HEK293 (cell line): ENCODE data around the gene NFKBIL1.
A peak's percentile ranks its signal among the peaks of the same experiment; 100 is the strongest.
"Not testable (repeated sequence)": the region's sequence is repeated elsewhere in the genome, so short reads cannot be mapped to it uniquely, and the experiment has no call there.

Experiments used
- CTCF ChIA-PET: fragments of 350-600 bp; formaldehyde crosslinking; extraction: SDS; loops from one replicate; lab custom pipeline; 2021; ENCODE audit warnings: antibody characterized with exemption; lab: Yijun Ruan, JAX
- POLR2A ChIA-PET: fragments of 300-600 bp; formaldehyde crosslinking; extraction: SDS; loops from one replicate; lab custom pipeline; 2020; ENCODE audit warnings: antibody characterized with exemption, inconsistent platforms; lab: Yijun Ruan, JAX
- H3K27ac ChIP-seq: fragments of 200-500 bp; sonication (Bioruptor generic); 2 replicates; pipeline ENCODE4 v1.5.1; 2014; ENCODE audit warnings: low read depth, low read length, control low read depth, inconsistent platforms; ENCODE audit errors: extremely low read depth
- H3K36me3 ChIP-seq, 2 experiments: fragments of 200-500 bp in 1 of 2; sonication (Bioruptor generic) in 1 of 2; 1 replicate in 1 of 2; 2 replicates in 1 of 2; pipeline ENCODE4 v1.5.1; 2014 to 2017; ENCODE audit warnings: inconsistent platforms in 2 of 2, low read length in 2 of 2; ENCODE audit not compliant: control insufficient read depth in 2 of 2, insufficient read depth in 1 of 2
- H3K4me1 ChIP-seq: fragments of 200-500 bp; sonication (Bioruptor generic); 2 replicates; pipeline ENCODE4 v1.5.1; 2014; ENCODE audit warnings: mild to moderate bottlenecking, low read length, inconsistent platforms; ENCODE audit not compliant: control insufficient read depth, insufficient read depth
- H3K4me3 ChIP-seq: 2 replicates; pipeline ENCODE4 v1.5.1; 2011; ENCODE audit warnings: low read depth, mild to moderate bottlenecking, control low read depth, low read length, moderate library complexity
- H3K9me3 ChIP-seq: fragments of 200-500 bp; sonication (Bioruptor generic); 2 replicates; pipeline ENCODE4 v1.5.1; 2014; ENCODE audit warnings: low read depth, low read length, inconsistent platforms; ENCODE audit not compliant: control insufficient read depth, insufficient read depth
- KLF8 ChIP-seq: fragments of 450-650 bp; formaldehyde crosslinking; IDR thresholded peaks from 2 replicates; pipeline ENCODE4 v1.5.1; 2016; ENCODE audit warnings: missing biosample characterization, missing genetic modification characterization
- ZNF600 ChIP-seq: fragments of 450-650 bp; formaldehyde crosslinking; IDR thresholded peaks from 2 replicates; pipeline ENCODE4 v1.5.1; 2016; ENCODE audit warnings: missing biosample characterization, missing genetic modification characterization
- ZNF654 ChIP-seq: fragments of 450-650 bp; formaldehyde crosslinking; IDR thresholded peaks from 2 replicates; pipeline ENCODE4 v1.5.1; 2016; ENCODE audit warnings: low read depth, missing biosample characterization, missing genetic modification characterization
- ZNF664 ChIP-seq: fragments of 450-650 bp; formaldehyde crosslinking; IDR thresholded peaks from 2 replicates; pipeline ENCODE4 v1.5.1; 2016; ENCODE audit warnings: missing biosample characterization, missing genetic modification characterization
- TF ChIP-seq, protein P1 (sequence below): fragments of 450-650 bp; formaldehyde crosslinking; IDR thresholded peaks from 2 replicates; pipeline ENCODE4 v1.5.1; 2016; ENCODE audit warnings: missing biosample characterization, missing genetic modification characterization
- TF ChIP-seq, protein P2 (sequence below): fragments of 450-650 bp; formaldehyde crosslinking; IDR thresholded peaks from 2 replicates; pipeline ENCODE4 v1.5.1; 2016; ENCODE audit warnings: missing biosample characterization, missing genetic modification characterization
- TF ChIP-seq, protein P3 (sequence below): fragments of 450-650 bp; formaldehyde crosslinking; conservative IDR thresholded peaks from 2 replicates; pipeline ENCODE4 v1.5.1; 2016; ENCODE audit warnings: low read depth, missing biosample characterization, missing genetic modification characterization
- TF ChIP-seq, protein P4 (sequence below): fragments of 450-650 bp; formaldehyde crosslinking; IDR thresholded peaks from 2 replicates; pipeline ENCODE4 v1.5.0; 2017; ENCODE audit warnings: missing biosample characterization, missing genetic modification characterization, borderline replicate concordance
- TF ChIP-seq, protein P5 (sequence below): fragments of 450-650 bp; formaldehyde crosslinking; IDR thresholded peaks from 2 replicates; pipeline ENCODE4 v1.5.1; 2017; ENCODE audit warnings: missing biosample characterization, missing genetic modification characterization

Gene NFKBIL1

DNA sequence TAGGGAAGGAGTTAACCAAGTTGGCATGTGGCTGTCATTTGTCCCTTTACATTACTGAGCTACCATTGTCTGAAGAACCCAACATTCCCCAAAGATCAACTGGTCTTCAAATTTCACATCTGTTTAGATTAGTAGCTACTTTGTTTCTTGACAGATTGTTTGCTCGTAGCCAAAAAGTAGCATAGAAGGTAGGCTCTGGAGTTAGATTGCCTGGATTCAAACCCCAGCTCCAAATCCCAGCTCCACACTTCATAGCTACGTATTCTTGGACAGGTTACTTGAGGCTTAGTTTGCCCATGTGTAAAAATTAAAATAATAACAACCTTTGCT, 1.1 kb downstream of the NFKBIL1 start:
- TF ChIP-seq, protein P1, sequence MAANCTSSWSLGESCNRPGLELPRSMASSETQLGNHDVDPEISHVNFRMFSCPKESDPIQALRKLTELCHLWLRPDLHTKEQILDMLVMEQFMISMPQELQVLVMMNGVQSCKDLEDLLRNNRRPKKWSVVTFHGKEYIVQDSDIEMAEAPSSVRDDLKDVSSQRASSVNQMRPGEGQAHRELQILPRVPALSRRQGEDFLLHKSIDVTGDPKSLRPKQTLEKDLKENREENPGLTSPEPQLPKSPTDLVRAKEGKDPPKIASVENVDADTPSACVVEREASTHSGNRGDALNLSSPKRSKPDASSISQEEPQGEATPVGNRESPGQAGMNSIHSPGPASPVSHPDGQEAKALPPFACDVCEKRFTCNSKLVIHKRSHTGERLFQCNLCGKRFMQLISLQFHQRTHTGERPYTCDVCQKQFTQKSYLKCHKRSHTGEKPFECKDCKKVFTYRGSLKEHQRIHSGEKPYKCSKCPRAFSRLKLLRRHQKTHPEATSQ (tag by site-specific recombination): no peak
- TF ChIP-seq ZNF664 (tag by site-specific recombination): peak; percentile 94
- TF ChIP-seq, all 188 proteins: peak for 1
- ChIA-PET POLR2A (interaction anchor here (0.6 to 2.5 kb wide), 11 partner anchors 16 to 590 kb away, joined by 3 to 15 read pairs (median 3); partner anchors contain the start of genes C6orf47, HSPA1A, HSPA1B and HSPA1L), CTCF (interaction anchor here (0.6 to 13.9 kb wide), 7 partner anchors 9 to 573 kb away, joined by 3 to 431 read pairs (median 4); partner anchors contain the start of genes LST1, LTB and NCR3)
- peaks cover 2% of the 10 kb centered on the region; the same call in 1 of the 2 replicates for H3K4me1 ChIP-seq
- no peaks in the 10 kb centered on the region for H3K9me3 ChIP-seq
- H3K36me3 ChIP-seq: peaks cover 29 to 46% of the 10 kb centered on the region in 2 experiments; a peak in 2 of 3 replicates
- H3K4me3 ChIP-seq: no peak overlapping the region; the same call in 1 of the 2 replicates
- no peak overlapping the region; the same call in 1 of the 2 replicates for H3K27ac ChIP-seq

DNA sequence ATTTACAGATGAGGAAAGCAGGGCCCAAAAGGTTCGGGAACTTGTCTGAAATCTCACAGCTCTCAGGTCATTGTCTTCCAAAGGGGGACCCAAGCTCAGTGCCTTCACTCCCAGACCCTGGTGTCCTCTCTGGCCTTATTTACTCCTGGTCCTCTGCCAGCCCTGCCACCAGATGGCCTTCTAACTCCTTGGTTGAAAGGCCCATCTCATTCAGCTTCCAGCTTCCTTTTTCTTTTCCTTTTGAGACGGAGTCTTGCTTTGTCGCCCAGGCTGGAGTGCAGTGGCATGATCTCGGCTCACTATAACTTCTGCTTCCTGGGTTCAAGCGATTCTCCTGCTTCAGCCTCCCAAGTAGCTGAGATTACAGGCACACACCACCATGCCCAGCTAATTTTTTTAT, 4.0 kb downstream of the NFKBIL1 start:
- not testable (repeated sequence) for H3K9me3 ChIP-seq, H3K4me3 ChIP-seq, H3K4me1 ChIP-seq, H3K27ac ChIP-seq
- peaks cover 44 to 65% of the 10 kb centered on the region in 2 experiments; a peak in 2 of 3 replicates for H3K36me3 ChIP-seq
- TF ChIP-seq ZNF654 (tag by site-specific recombination): peak; percentile 58
- peak; percentile 27; the same call in 1 of the 2 replicates for TF ChIP-seq ZNF600 (tag by site-specific recombination)
- TF ChIP-seq, protein P2, sequence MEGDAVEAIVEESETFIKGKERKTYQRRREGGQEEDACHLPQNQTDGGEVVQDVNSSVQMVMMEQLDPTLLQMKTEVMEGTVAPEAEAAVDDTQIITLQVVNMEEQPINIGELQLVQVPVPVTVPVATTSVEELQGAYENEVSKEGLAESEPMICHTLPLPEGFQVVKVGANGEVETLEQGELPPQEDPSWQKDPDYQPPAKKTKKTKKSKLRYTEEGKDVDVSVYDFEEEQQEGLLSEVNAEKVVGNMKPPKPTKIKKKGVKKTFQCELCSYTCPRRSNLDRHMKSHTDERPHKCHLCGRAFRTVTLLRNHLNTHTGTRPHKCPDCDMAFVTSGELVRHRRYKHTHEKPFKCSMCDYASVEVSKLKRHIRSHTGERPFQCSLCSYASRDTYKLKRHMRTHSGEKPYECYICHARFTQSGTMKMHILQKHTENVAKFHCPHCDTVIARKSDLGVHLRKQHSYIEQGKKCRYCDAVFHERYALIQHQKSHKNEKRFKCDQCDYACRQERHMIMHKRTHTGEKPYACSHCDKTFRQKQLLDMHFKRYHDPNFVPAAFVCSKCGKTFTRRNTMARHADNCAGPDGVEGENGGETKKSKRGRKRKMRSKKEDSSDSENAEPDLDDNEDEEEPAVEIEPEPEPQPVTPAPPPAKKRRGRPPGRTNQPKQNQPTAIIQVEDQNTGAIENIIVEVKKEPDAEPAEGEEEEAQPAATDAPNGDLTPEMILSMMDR: peak; percentile 76
- TF ChIP-seq KLF8 (tag by site-specific recombination): 0 out of 2 replicates have a peak, but pooled peaks have one; percentile 26
- CTCF ChIA-PET: interaction anchor here (0.6 to 13.9 kb wide), 23 partner anchors 10 to 409 kb away, joined by 3 to 431 read pairs (median 3); partner anchors contain the start of genes C6orf47, DDX39B, LSM2 and LST1
- POLR2A ChIA-PET: interaction anchor here (0.9 to 1.1 kb wide), 3 partner anchors 10 to 47 kb away, joined by 3 to 5 read pairs (median 4); no protein-coding TSS in a partner anchor

DNA sequence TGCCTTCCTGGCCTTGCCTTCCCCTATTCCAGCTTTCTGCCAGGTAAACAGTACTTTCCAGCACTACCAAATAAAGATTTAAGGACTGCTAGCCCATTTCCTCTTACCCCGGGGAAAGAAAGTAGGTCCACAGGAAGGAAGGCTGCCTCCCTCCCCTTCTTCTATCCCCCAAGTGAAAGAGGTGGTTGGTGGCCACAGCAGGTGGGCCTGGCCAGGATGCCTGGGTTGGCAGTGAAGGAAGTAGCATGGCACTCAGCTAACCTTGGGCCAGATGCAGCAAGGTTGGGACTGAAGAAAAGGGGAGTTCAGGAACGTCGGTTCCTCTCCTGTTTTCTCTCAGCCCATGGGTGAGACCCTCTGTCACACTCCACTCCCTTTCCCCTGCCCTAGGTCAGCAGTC, 8.9 kb downstream of the NFKBIL1 start:
- H3K9me3 ChIP-seq: no peaks in the 10 kb centered on the region
- ChIA-PET CTCF (interaction anchor here (0.5 to 2.7 kb wide), 5 partner anchors 10 to 173 kb away, joined by 3 to 14 read pairs (median 3); partner anchors contain the start of genes ATP6V1G2, DDAH2 and TNF), POLR2A (no interaction called here)
- TF ChIP-seq, protein P3, sequence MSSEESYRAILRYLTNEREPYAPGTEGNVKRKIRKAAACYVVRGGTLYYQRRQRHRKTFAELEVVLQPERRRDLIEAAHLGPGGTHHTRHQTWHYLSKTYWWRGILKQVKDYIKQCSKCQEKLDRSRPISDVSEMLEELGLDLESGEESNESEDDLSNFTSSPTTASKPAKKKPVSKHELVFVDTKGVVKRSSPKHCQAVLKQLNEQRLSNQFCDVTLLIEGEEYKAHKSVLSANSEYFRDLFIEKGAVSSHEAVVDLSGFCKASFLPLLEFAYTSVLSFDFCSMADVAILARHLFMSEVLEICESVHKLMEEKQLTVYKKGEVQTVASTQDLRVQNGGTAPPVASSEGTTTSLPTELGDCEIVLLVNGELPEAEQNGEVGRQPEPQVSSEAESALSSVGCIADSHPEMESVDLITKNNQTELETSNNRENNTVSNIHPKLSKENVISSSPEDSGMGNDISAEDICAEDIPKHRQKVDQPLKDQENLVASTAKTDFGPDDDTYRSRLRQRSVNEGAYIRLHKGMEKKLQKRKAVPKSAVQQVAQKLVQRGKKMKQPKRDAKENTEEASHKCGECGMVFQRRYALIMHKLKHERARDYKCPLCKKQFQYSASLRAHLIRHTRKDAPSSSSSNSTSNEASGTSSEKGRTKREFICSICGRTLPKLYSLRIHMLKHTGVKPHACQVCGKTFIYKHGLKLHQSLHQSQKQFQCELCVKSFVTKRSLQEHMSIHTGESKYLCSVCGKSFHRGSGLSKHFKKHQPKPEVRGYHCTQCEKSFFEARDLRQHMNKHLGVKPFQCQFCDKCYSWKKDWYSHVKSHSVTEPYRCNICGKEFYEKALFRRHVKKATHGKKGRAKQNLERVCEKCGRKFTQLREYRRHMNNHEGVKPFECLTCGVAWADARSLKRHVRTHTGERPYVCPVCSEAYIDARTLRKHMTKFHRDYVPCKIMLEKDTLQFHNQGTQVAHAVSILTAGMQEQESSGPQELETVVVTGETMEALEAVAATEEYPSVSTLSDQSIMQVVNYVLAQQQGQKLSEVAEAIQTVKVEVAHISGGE (tag by site-specific recombination): no peak
- TF ChIP-seq, protein P4, sequence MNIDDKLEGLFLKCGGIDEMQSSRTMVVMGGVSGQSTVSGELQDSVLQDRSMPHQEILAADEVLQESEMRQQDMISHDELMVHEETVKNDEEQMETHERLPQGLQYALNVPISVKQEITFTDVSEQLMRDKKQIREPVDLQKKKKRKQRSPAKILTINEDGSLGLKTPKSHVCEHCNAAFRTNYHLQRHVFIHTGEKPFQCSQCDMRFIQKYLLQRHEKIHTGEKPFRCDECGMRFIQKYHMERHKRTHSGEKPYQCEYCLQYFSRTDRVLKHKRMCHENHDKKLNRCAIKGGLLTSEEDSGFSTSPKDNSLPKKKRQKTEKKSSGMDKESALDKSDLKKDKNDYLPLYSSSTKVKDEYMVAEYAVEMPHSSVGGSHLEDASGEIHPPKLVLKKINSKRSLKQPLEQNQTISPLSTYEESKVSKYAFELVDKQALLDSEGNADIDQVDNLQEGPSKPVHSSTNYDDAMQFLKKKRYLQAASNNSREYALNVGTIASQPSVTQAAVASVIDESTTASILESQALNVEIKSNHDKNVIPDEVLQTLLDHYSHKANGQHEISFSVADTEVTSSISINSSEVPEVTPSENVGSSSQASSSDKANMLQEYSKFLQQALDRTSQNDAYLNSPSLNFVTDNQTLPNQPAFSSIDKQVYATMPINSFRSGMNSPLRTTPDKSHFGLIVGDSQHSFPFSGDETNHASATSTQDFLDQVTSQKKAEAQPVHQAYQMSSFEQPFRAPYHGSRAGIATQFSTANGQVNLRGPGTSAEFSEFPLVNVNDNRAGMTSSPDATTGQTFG: no peak
- TF ChIP-seq, protein P5, sequence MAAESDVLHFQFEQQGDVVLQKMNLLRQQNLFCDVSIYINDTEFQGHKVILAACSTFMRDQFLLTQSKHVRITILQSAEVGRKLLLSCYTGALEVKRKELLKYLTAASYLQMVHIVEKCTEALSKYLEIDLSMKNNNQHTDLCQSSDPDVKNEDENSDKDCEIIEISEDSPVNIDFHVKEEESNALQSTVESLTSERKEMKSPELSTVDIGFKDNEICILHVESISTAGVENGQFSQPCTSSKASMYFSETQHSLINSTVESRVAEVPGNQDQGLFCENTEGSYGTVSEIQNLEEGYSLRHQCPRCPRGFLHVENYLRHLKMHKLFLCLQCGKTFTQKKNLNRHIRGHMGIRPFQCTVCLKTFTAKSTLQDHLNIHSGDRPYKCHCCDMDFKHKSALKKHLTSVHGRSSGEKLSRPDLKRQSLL (tag by site-specific recombination): no peak
- TF ChIP-seq, all 188 proteins: peak for 0
- peaks cover 26 to 78% of the 10 kb centered on the region in 2 experiments; a peak in 2 of 3 replicates for H3K36me3 ChIP-seq
- no peak overlapping the region for H3K27ac ChIP-seq
- H3K4me1 ChIP-seq: no peaks in the 10 kb centered on the region
- no peak overlapping the region for H3K4me3 ChIP-seq
